K562 (cell line): ENCODE data around the gene IKBKE. TPM values are rescaled to one million over a fixed set of nuclear protein-coding genes. Genes with fewer than 3 reads are reported as not detected.

ENCODE experiments used
- ATAC-seq: fragments of 200-7000 bp; cut with Tn5 transposase; 3 replicates; pipeline ENCODE4 v1.9.1; 2020; ENCODE audit warnings: moderate library complexity
- BruUV-seq: library from RNA; stranded (reverse); fragments of 400-500 nt; replicated peaks from 2 replicates; lab custom pipeline; 2021; lab: Mats Ljungman, UMichigan
- CTCF ChIA-PET: fragments of 300-600 bp; formaldehyde crosslinking; extraction: SDS; loops from one replicate; lab custom pipeline; 2021; ENCODE audit warnings: low intra/inter-chr PET ratio; lab: Yijun Ruan, JAX
- POLR2A ChIA-PET: fragments of 300-600, 350-650 bp; sonication (Branson Sonifier 250); formaldehyde crosslinking; extraction: SDS; loops from one replicate; lab custom pipeline; 2021; ENCODE audit warnings: antibody characterized with exemption, inconsistent platforms; lab: Yijun Ruan, JAX
- DNase-seq, 4 experiments: peaks; one replicate each; pipeline versions ENCODE4 v3.0.0 to v3.0.0-alpha.2; 2011 to 2018; ENCODE audit warnings: low spot score in 3 of 4, mixed read lengths in 3 of 4; ENCODE audit errors: extremely low read depth in 1 of 4
- FAIRE-seq: peaks from 2 replicates; lab custom pipeline; 2011; peaks lifted over from hg19 to GRCh38; lab: Jason Lieb, UNC
- H2AFZ ChIP-seq: 2 replicates; pipeline ENCODE4 v1.6.0; 2011; ENCODE audit warnings: low read depth, low read length, control low read depth, inconsistent platforms
- H3K27ac ChIP-seq: fragments of 200-600 bp; 3 replicates; pipeline ENCODE4 v1.8.0; 2011; ENCODE audit warnings: low read depth, mild to moderate bottlenecking, control low read depth, inconsistent platforms, low read length, moderate library complexity, mixed read lengths; ENCODE audit errors: extremely low read depth
- H3K27me3 ChIP-seq, 2 experiments: fragments of 300-600 bp in 1 of 2; 2 replicates in 1 of 2; 3 replicates in 1 of 2; pipeline versions ENCODE4 v1.6.0 to v1.8.0; 2011; ENCODE audit warnings: inconsistent platforms in 2 of 2, low read length in 2 of 2, mild to moderate bottlenecking in 1 of 2, mixed read lengths in 1 of 2, moderate library complexity in 1 of 2; ENCODE audit not compliant: control insufficient read depth in 2 of 2, insufficient read depth in 2 of 2
- H3K36me3 ChIP-seq: fragments of 300-600 bp; 3 replicates; pipeline ENCODE4 v1.8.0; 2011; ENCODE audit warnings: mild to moderate bottlenecking, low read length, inconsistent platforms; ENCODE audit not compliant: control insufficient read depth, insufficient read depth
- H3K4me1 ChIP-seq, 2 experiments: fragments of 200-600 bp in 1 of 2; replicated peaks in 1 of 2; 2 replicates in 1 of 2; 3 replicates in 1 of 2; pipeline versions ENCODE4 v1.5.1 to v1.8.0; 2011; ENCODE audit warnings: inconsistent platforms in 2 of 2, low read length in 2 of 2, mild to moderate bottlenecking in 1 of 2, mixed read lengths in 1 of 2, moderate library complexity in 1 of 2; ENCODE audit not compliant: control insufficient read depth in 2 of 2, insufficient read depth in 2 of 2
- H3K4me2 ChIP-seq: 2 replicates; pipeline ENCODE4 v1.6.1; 2011; ENCODE audit warnings: low read length, control low read depth, inconsistent platforms, mixed read lengths; ENCODE audit not compliant: insufficient read depth
- H3K4me3 ChIP-seq: fragments of 200-600 bp; sonication (generic), shearing (Covaris generic); 2 replicates; pipeline ENCODE4 v1.5.1; 2016; ENCODE audit warnings: control low read depth, inconsistent platforms
- H3K79me2 ChIP-seq: fragments of 200-600 bp; 3 replicates; pipeline ENCODE4 v1.8.0; 2011; ENCODE audit warnings: low read length, inconsistent platforms; ENCODE audit not compliant: control insufficient read depth, insufficient read depth
- H3K9ac ChIP-seq, 2 experiments: 2 replicates each; pipeline versions ENCODE4 v1.6.0 to v1.6.1; 2011; ENCODE audit warnings: low read depth in 2 of 2, low read length in 2 of 2, control low read depth in 1 of 2, inconsistent platforms in 1 of 2, mild to moderate bottlenecking in 1 of 2, mixed read lengths in 1 of 2; ENCODE audit not compliant: insufficient read depth in 1 of 2
- H3K9me1 ChIP-seq: one replicate; pipeline ENCODE4 v1.6.0; 2011; ENCODE audit warnings: inconsistent platforms, mild to moderate bottlenecking, low read length, moderate library complexity; ENCODE audit not compliant: control insufficient read depth, insufficient read depth
- H3K9me3 ChIP-seq: replicated peaks from 2 replicates; pipeline ENCODE4 v1.5.1; 2011; ENCODE audit warnings: low read depth, low read length, inconsistent platforms; ENCODE audit not compliant: control insufficient read depth, insufficient read depth
- H4K20me1 ChIP-seq: replicated peaks from 2 replicates; pipeline ENCODE4 v1.6.1; 2011; ENCODE audit warnings: low read length, inconsistent platforms, mixed read lengths; ENCODE audit not compliant: control insufficient read depth, insufficient read depth
- CBFB ChIP-seq: sonication (generic); formaldehyde crosslinking; IDR thresholded peaks from 2 replicates; pipeline ENCODE4 v1.4.0; 2020; ENCODE audit warnings: mild to moderate bottlenecking, missing genetic modification reagents
- DIDO1 ChIP-seq: fragments of 450-650 bp; IDR thresholded peaks from 2 replicates; pipeline ENCODE4 v1.6.1; 2016; ENCODE audit warnings: low read depth, missing biosample characterization, missing genetic modification characterization
- DPF2 ChIP-seq: fragments of 450-650 bp; IDR thresholded peaks from 2 replicates; pipeline ENCODE4 v1.6.1; 2016
- ELF2 ChIP-seq: fragments of 250-450 bp; sonication (Bioruptor Pico); IDR thresholded peaks from 2 replicates; pipeline ENCODE4 v1.5.0; 2021; ENCODE audit warnings: mild to moderate bottlenecking
- FOS ChIP-seq: IDR thresholded peaks from 3 replicates; pipeline ENCODE4 v1.6.1; 2011; ENCODE audit not compliant: insufficient read length; ENCODE audit errors: extremely low read depth
- GABPA ChIP-seq: fragments of 200-800 bp; sonication (Bioruptor generic); conservative IDR thresholded peaks from 2 replicates; pipeline ENCODE4 v1.6.1; 2016; ENCODE audit warnings: low read depth, missing genetic modification characterization, missing compliant biosample characterization
- MECOM ChIP-seq: fragments of 250-450 bp; sonication (Bioruptor Pico); IDR thresholded peaks from 2 replicates; pipeline ENCODE4 v1.8.0; 2022; ENCODE audit warnings: inconsistent platforms
- NFATC3 ChIP-seq: fragments of 450-650 bp; IDR thresholded peaks from 2 replicates; pipeline ENCODE4 v1.6.1; 2017; ENCODE audit warnings: mild to moderate bottlenecking
- SOX6 ChIP-seq: fragments of 450-650 bp; IDR thresholded peaks from 2 replicates; pipeline ENCODE4 v1.6.1; 2014; ENCODE audit warnings: mild to moderate bottlenecking
- TOE1 ChIP-seq, 2 experiments: fragments of 450-650 bp in 1 of 2; sonication (generic) in 1 of 2; formaldehyde crosslinking in 1 of 2; IDR thresholded peaks; 2 replicates each; pipeline versions ENCODE4 v1.7.1 to v1.8.0; 2016 to 2022; ENCODE audit warnings: borderline replicate concordance in 2 of 2, mild to moderate bottlenecking in 2 of 2, antibody characterized with exemption in 1 of 2, inconsistent platforms in 1 of 2, low read depth in 1 of 2, missing genetic modification reagents in 1 of 2, moderate library complexity in 1 of 2
- ZC3H8 ChIP-seq: fragments of 450-650 bp; IDR thresholded peaks from 2 replicates; pipeline ENCODE4 v1.6.1; 2017
- WGBS: fragments of 100-300 bp; shearing (Covaris generic); methylation state at CpG from one replicate; pipeline ENCODE4 v1.1.6; 2016; ENCODE audit warnings: low coverage, mixed read lengths; ENCODE audit not compliant: insufficient coverage; ENCODE audit errors: missing lambda C conversion rate; 5-methylcytosine and 5-hydroxymethylcytosine counted together
- in situ Hi-C: fragments of 300-500 bp; cut with MboI; formaldehyde crosslinking; loops from 4 replicates; pipeline ENCODE4 v1.15.0; 2018; ENCODE audit warnings: inconsistent platforms, mixed read lengths
- intact Hi-C: fragments of 100-400 bp; cut with micrococcal nuclease; formaldehyde crosslinking; loops from 2 replicates; pipeline ENCODE4 v1.14.2; 2022
- polyA plus RNA-seq, 8 experiments: library from polyadenylated mRNA; depleted of rRNA in 4 of 8; stranded (reverse) in 5 of 8; unstranded in 3 of 8; fragments of >200 nt; fragmentation: Nextera tagmentation in 2 of 8; fragmentation: Illumina TruSeq in 1 of 8; extraction: Ambion mirVana in 2 of 8; extraction: Trizol in 1 of 8; gene quantifications; 2 replicates each; pipeline versions ENCODE4 v1.2.1 to v1.2.3, GENCODE V29; 2011 to 2014; ENCODE audit warnings: inconsistent platforms in 1 of 8, missing spikeins in 1 of 8
- total RNA-seq, 7 experiments: library from RNA; depleted of rRNA in 6 of 7; stranded (reverse); fragments of >200 nt in 6 of 7; fragmentation: Illumina TruSeq in 2 of 7; extraction: Trizol in 2 of 7; gene quantifications; 2 replicates each; pipeline versions ENCODE4 v1.2.1 to v1.2.3, GENCODE V29; 2011 to 2021; ENCODE audit warnings: low replicate concordance in 1 of 7
- TF ChIP-seq, protein P1 (sequence below): fragments of 250-450 bp; sonication (Bioruptor Pico); IDR thresholded peaks from 2 replicates; pipeline ENCODE4 v1.5.0; 2021
- TF ChIP-seq, protein P2 (sequence below): fragments of 450-650 bp; IDR thresholded peaks from 2 replicates; pipeline ENCODE4 v1.6.1; 2017; ENCODE audit warnings: antibody characterized with exemption

Gene IKBKE
- total and polyA plus RNA-seq, 9 of the 15 experiments (the other 6 are each of a cell fraction or from before 2014, with no cell fraction given), result 2.3 to 9.0 (median 4.8) TPM

DNA sequence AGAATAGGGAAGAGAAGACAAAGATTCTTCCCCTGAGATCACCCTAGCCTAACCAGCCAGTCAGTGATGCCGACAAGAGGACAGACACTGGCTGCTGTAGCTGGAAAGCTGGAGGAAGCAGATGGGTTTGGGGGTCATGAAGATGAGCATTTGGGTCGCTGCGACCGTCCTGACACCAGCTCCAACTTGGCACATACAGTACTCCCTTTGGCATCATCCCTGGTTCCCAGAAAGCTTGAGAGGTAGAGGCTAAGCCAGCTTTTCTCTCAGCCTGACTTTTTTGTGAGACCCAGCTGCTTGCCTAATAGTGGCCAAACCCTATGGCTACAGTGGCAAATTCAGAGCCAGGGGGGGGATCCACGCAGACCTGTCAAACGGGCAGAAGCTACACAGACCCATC, 43.0 kb upstream of the IKBKE start:
- no peak overlapping the region for H3K4me2 ChIP-seq
- intact Hi-C loops, result no loop called here
- in situ Hi-C loops, result no loop called here
- FAIRE-seq (no peak), ATAC-seq (no peak), DNase-seq (no peak)
- H3K4me3 ChIP-seq, result no peak overlapping the region
- WGBS, result 72% methylated on average over 6 of the region's 6 CpGs
- H3K27ac ChIP-seq, result no peak overlapping the region
- H2AFZ ChIP-seq, result no peak overlapping the region
- TF ChIP-seq ELF2, result no peak
- no peak for TF ChIP-seq MECOM (CRISPR knock-in tag)
- no peak for TF ChIP-seq NFATC3
- TF ChIP-seq FOS, result no peak
- no peak for TF ChIP-seq SOX6
- no peak for TF ChIP-seq GABPA
- no TSS peak for BruUV-seq
- no peaks in the 10 kb centered on the region for H3K4me1 ChIP-seq
- ChIA-PET CTCF (no interaction called here), POLR2A (interaction anchor here (0.6 to 1.5 kb wide), 6 partner anchors 8 to 173 kb away, joined by 3 to 5 read pairs (median 4); no protein-coding TSS in a partner anchor)
- H3K79me2 ChIP-seq, result no peaks in the 10 kb centered on the region
- H3K27me3 ChIP-seq, result no peaks in the 10 kb centered on the region
- H3K9ac ChIP-seq, result no peak overlapping the region
- H3K36me3 ChIP-seq, result peaks cover 10% of the 10 kb centered on the region; the same call in 1 of the 3 replicates
- H3K9me3 ChIP-seq, result no peaks in the 10 kb centered on the region
- no peaks in the 10 kb centered on the region for H3K9me1 ChIP-seq
- no peaks in the 10 kb centered on the region for H4K20me1 ChIP-seq

DNA sequence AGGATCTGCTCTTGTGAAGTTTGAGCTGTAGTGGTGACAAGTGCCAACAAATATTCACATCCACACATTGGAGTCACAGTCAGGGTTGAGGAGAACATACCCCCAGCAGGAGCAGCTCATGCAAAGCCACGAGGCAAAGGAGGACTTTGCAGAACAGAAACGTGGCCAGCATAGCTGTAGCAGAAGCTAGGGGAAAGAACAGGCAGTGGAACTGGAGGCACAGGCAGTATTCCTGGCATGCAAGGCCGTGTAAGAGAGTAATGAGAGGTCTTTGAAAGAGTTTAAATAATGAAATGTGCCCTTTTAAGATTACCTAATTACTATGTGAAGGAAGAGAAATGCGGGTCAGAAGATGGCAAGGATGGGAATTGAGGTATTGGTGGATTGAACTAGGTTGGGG, 40.9 kb upstream of the IKBKE start:
- 32% methylated on average over 4 of the region's 4 CpGs for whole genome bisulfite sequencing
- Histone ChIP-seq H3K9me3 (no peaks in the 10 kb centered on the region), H3K4me2 (no peak overlapping the region), H3K36me3 (peaks cover 11% of the 10 kb centered on the region; the same call in 1 of the 3 replicates), H3K9me1 (no peaks in the 10 kb centered on the region), H3K79me2 (no peaks in the 10 kb centered on the region), H2AFZ (no peak overlapping the region), H3K27ac (no peak overlapping the region), H3K9ac (no peak overlapping the region), H3K4me1 (no peaks in the 10 kb centered on the region), H3K4me3 (no peak overlapping the region), H3K27me3 (no peaks in the 10 kb centered on the region), H4K20me1 (no peaks in the 10 kb centered on the region)
- intact Hi-C loops (no loop called here), in situ Hi-C loops (no loop called here)
- BruUV-seq, result no TSS peak
- no peak for FAIRE-seq
- POLR2A ChIA-PET, result no interaction called here
- CTCF ChIA-PET, result no interaction called here
- no peak for DNase-seq
- no peak for ATAC-seq
- TF ChIP-seq DIDO1 (tag), result no peak
- TF ChIP-seq, protein P1, sequence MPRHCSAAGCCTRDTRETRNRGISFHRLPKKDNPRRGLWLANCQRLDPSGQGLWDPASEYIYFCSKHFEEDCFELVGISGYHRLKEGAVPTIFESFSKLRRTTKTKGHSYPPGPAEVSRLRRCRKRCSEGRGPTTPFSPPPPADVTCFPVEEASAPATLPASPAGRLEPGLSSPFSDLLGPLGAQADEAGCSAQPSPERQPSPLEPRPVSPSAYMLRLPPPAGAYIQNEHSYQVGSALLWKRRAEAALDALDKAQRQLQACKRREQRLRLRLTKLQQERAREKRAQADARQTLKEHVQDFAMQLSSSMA, result no peak
- no peak for TF ChIP-seq ZC3H8
- TF ChIP-seq TOE1 (IDR thresholded peaks at IDR 0.05; ENCODE audit: borderline replicate concordance), result no peak
- TF ChIP-seq TOE1 (CRISPR knock-in tag; IDR thresholded peaks at IDR 0.05; ENCODE audit: borderline replicate concordance, low read depth), result no peak
- TF ChIP-seq DPF2, result no peak
- TF ChIP-seq CBFB (CRISPR knock-in tag), result no peak
- TF ChIP-seq, protein P2, sequence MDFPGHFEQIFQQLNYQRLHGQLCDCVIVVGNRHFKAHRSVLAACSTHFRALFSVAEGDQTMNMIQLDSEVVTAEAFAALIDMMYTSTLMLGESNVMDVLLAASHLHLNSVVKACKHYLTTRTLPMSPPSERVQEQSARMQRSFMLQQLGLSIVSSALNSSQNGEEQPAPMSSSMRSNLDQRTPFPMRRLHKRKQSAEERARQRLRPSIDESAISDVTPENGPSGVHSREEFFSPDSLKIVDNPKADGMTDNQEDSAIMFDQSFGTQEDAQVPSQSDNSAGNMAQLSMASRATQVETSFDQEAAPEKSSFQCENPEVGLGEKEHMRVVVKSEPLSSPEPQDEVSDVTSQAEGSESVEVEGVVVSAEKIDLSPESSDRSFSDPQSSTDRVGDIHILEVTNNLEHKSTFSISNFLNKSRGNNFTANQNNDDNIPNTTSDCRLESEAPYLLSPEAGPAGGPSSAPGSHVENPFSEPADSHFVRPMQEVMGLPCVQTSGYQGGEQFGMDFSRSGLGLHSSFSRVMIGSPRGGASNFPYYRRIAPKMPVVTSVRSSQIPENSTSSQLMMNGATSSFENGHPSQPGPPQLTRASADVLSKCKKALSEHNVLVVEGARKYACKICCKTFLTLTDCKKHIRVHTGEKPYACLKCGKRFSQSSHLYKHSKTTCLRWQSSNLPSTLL, result no peak
